HG03159 (cell line): ENCODE data around the gene ATG2A.

ENCODE experiments used
- ATAC-seq: cut with Tn5 transposase; IDR thresholded peaks from one replicate; pipeline ENCODE4 v1.9.1; 2021; ENCODE audit warnings: mild to moderate bottlenecking, moderate library complexity; ENCODE audit not compliant: unreplicated experiment

ATG2A gene

DNA sequence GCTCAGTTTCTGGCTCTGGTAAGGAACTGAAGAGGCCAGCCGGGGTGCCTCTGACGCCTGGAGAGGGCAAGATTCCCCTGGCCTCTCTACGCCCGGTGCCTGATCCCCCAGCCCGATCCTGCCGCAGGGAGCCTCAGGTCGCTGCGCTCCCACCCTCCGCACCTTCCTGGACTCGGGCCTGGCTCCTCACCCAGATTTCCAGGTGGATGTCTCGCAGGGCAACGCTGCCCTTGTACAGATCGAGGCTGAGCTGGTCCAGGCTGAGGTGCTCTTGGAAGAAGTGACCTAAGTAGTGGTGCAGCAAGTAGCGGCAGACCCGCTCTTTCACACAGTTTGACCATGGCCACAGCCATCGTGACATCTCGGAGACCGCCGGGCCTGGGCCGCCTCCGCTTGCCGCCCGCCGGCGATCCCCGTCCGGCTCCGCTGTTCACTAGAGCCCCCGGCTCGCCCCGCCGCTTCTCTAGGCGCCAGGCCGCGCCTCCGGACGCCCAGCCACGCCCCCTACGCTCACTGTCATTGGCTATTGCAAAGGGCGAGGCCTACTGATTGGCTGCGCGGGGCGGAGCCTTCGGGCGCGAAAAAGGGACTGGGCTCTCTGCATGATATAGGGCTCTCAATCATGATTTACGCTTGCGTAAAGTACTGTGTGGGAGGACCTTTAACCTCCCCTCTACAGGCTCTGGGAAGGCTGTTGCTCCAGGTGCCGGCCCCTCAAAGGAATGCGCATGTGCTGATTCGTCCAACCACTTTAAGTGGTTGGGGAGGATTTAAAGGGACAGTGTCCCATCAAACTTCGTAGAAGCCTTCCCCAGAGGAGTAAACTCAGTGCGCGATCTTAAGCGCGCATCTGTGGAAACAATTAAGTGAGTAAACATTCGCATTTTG lies at the start of gene ATG2A:
Gene ATG2A (minus strand): TSS at position 435 of the 888 bp plus-strand sequence. CDS start 74 bp downstream, at position 361.
- peak; percentile 90 for ATAC-seq

- no peak for ATAC-seq
Measured at GRCh38 chr11:64963072-64963631, 46.1 kb upstream of the ATG2A start.

GRCh38 chr11:64960719-64961118 lies 43.7 kb upstream of the ATG2A start:
- ATAC-seq: no peak

- ATAC-seq: no peak
Measured at GRCh38 chr11:64959498-64959897, 42.5 kb upstream of the ATG2A start.

- no peak for ATAC-seq
Measured at GRCh38 chr11:64954201-64954600, 37.2 kb upstream of the ATG2A start.

GRCh38 chr11:64951529-64951928 lies 34.5 kb upstream of the ATG2A start:
- no peak for ATAC-seq

DNA sequence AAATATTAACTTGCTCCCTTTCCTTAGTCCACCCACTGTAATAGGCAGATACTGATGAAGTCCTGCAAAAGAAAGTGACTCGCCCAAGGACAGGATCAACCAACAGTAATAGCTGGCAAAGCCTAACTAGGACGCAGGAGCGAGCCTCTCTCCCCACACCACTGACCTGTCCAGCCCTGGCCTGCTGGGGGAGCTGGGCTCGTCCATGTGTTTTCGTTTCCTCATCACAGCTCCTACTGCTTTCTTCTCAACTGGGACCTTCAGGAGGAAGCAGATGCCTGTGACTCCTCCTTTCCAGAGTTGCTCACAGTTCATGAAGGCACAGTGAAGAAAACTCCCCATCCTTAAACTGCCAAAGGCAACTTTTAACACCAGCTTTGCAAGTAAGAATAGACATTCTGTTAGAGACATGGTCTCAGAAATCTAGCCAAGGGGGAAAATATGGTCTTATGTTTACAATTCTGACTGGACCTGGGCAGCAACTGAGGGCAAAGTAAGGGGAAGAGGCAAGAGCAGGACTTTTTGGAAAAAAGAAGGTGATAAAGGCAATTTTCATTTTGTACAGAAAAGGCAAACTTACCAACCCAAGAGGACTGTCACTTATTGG lies 30.3 kb upstream of the ATG2A start:
- ATAC-seq: no peak

- ATAC-seq: no peak
Measured at GRCh38 chr11:64936539-64936938, 19.5 kb upstream of the ATG2A start.

- no peak for ATAC-seq
Measured at GRCh38 chr11:64935359-64936081, 18.5 kb upstream of the ATG2A start, which contains the start of gene GPHA2. GPHA2 (minus strand) TSS chr11:64935893; CDS start chr11:64935460, 433 bp downstream.

- no peak for ATAC-seq
Measured at GRCh38 chr11:64934682-64935358, 17.8 kb upstream of the ATG2A start.

DNA sequence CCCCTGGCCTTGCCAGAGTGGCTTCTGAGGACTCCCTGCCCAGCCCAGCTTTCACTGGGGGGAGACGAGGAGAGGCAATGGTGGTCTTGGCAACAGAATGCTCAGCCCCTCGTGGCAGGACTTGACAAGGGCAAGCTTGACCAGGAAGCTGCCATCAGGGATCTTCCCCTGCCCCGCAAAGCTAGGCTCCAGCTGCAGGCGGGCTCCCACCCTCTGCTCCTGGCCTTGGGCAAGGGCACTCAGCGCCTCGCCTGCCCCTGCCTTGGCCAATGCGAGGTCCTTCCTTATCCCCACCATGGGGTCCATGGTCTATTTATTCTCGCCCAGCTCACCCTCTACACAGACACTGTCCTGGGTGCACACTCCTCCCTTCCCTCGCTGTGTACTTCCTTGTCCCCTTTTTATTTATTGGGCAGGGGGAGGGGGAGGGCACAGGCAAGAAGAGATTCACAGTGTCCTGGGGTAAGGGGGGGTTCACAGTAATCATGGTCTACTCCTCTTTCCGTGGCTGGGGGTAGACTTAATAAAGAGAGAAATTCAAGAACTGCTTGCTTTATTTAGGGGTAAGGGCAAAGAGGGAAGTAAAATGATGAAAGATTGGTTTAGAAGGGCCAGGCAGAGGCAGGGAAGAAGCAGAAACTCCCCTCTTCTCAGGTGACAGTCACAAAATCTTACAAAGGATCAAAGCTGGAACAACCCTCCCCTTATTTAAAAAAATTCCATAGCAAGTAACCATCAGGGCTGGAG lies 17.1 kb upstream of the ATG2A start:
- no peak for ATAC-seq

- ATAC-seq: no peak
Measured at GRCh38 chr11:64933213-64933934, 16.4 kb upstream of the ATG2A start.

DNA sequence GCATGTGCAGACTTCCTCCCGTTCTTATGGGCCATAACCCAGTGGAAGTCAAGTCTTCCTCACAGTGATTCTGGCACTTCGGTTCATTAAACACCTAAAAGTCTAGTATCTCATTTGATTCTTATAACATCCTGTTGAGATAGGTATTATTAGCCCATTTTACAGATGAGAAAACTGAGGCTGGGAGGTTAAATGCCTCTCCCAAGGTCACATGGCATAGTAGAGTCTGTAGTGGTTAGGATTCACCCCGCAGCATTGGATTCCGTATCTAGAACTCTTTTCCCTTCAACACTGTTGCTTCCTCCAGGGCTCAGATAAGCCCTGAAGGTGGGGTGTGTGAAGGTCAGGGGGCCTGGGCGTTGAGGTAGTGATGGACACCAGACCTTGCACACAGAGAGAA lies 15.3 kb upstream of the ATG2A start:
- no peak for ATAC-seq

DNA sequence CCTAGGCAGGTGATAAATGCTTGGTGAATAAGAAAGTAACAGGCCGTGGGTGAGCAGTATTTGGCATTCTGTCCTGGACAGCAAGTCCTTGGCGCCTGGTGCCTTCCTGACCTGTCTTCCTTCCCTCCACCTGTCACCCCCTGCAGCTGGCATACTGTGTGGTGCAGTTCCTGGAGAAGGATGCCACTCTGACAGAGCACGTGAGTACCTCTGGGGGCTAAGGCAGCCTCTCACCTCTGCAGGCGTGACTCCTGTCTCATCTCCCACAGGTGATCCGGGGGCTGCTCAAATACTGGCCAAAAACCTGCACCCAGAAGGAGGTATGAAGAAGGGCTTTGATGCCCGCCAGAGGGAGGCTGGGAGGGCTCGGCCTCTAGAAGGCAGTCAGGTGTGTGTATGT lies 14.3 kb upstream of the ATG2A start:
- ATAC-seq: no peak

DNA sequence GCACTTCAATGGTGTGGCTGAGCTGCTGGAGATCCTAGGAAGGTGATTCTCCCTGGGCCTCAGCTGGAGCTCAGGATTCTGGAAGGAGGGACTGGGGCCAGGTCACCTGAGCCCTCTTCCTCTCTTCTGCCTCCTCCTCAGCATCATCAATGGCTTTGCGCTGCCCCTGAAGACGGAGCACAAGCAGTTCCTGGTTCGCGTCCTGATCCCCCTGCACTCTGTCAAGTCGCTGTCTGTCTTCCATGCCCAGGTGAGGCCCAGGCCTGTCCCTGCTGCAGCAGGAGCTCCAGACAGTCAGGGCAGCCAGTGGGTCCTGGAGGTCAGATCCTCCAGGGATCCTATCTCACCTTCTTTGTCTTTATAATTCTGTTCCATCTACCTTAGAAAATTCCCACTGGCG lies 13.3 kb upstream of the ATG2A start:
- ATAC-seq: no peak

DNA sequence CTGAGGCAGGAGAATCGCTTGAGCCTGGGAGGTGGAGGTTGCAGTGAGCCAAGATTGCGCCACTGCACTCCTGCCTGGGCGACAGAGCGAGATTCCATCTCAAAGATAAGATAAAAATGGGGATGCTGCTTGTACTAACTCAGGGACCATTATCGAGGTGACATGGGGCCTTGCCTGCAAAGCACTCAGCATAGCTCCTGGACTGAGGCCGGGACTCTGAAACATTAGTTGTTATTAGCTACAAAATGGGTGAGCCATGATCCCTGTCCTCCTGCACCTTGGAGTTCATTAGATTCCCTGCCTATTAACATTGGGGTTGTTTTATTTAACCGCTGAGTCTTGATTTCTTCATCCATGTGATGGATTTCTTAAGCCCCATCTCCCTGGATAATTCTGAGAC lies 12.6 kb upstream of the ATG2A start:
- no peak for ATAC-seq

DNA sequence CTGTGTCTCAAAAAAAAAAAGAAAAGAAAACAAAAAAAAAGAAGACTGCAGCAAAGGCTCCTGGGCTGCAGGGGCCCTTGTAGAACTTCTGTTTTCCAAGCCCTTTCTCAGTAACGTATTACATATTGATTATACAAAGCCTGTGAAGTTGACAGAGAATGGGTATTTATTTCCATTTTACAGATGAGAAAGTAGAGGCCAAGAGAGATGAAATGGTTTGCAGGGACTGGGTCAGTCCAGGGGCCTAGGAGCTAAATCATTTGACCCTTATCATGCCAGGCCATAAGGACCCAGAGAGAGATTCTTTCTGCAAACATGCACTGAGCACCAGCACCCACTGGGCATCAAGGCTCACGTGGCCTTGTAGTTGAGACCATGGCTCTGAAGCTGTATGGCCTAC lies 11.9 kb upstream of the ATG2A start:
- no peak for ATAC-seq

GRCh38 chr11:64926689-64927088 lies 9.7 kb upstream of the ATG2A start:
- no peak for ATAC-seq
